Smooth muscle cell of the brain vasculature (primary cell): Measurements from ENCODE around the gene CADPS2.

ENCODE experiments used
- DNase-seq: peaks from one replicate; pipeline ENCODE4 v3.0.0-alpha.2; 2012; ENCODE audit warnings: low read depth, low spot score

Gene CADPS2

GRCh38 chr7:122311734-122312450 is 574.4 kb downstream of the CADPS2 start:
- no peak for DNase-seq

GRCh38 chr7:122311050-122311700 is 575.1 kb downstream of the CADPS2 start:
- no peak for DNase-seq

GRCh38 chr7:122310119-122311021 is 575.9 kb downstream of the CADPS2 start:
- no peak for DNase-seq

GRCh38 chr7:122309421-122309820 is 576.8 kb downstream of the CADPS2 start:
- no peak for DNase-seq

DNA sequence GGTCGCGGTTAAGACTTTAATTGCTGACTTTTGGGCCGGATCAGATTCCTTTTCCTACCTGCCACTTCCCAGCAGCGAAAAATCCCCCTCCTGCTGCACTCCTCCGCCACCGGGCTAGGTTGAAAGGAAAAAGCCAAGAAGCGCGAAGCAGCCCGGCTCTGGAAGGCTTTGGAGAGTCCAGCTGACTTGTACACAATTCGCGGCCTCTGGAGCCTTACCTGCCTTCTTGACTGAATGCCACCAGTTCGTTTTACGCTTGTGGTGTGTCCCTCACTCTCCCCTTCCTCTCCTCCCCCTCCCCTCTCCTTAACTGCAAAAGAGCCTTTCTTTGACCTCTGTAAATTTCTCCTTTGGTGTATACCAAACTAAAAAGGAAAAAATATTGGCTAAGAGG is 579.0 kb downstream of the CADPS2 start:
- no peak for DNase-seq

DNA sequence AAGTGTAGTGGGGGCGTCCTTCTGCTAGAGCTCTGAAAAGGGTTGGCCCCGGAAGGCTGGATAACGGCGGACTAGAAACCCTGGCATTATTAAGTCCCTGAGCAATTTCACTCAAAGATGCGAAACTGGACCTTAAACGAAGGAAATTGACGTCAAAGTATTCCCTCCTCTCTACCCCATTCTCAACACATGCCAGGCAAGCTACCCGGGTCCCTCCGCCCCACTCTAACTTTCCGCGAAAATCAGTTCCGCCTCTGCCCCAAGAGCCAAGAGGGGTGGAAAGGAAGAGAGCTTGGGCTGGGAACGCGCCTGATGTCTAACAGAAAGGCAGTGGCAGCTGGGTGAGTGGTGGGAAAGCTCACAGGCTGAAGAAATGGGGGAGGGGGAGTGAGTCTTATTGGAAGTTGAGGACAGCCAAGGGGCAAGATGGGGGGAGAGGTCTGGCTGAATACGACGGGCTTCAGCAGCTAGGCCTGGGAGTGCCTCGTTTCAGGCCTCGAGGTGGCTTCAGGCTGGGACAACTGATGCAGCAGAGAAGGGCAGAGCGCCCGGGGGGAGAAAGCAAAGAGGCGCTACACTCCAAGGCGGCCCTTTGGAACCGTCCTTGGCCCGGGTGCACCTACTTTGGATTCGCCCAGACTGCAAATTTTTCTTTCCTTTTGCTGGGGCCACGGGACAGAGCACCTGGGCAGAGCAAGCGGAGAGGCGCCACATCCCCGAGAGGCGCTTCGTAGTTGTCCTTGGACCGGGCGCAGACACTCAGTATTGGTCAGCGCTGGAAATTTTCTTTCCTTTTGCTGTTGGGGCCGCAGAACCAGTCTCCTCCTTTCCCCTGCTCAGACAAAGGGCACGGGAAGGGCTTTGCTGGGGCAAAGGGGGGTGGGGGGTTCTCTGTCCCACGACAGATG is 579.7 kb downstream of the CADPS2 start:
- no peak for DNase-seq

- no peak for DNase-seq
Observed at GRCh38 chr7:122305475-122306319, 580.6 kb downstream of the CADPS2 start.

GRCh38 chr7:122304996-122305421 is 581.3 kb downstream of the CADPS2 start:
- no peak for DNase-seq

GRCh38 chr7:122304319-122304975 is 581.8 kb downstream of the CADPS2 start, which contains the start of gene FEZF1:
Gene FEZF1 (minus strand): TSS chr7:122304750. CDS start chr7:122304437, 313 bp downstream.
- no peak for DNase-seq

DNA sequence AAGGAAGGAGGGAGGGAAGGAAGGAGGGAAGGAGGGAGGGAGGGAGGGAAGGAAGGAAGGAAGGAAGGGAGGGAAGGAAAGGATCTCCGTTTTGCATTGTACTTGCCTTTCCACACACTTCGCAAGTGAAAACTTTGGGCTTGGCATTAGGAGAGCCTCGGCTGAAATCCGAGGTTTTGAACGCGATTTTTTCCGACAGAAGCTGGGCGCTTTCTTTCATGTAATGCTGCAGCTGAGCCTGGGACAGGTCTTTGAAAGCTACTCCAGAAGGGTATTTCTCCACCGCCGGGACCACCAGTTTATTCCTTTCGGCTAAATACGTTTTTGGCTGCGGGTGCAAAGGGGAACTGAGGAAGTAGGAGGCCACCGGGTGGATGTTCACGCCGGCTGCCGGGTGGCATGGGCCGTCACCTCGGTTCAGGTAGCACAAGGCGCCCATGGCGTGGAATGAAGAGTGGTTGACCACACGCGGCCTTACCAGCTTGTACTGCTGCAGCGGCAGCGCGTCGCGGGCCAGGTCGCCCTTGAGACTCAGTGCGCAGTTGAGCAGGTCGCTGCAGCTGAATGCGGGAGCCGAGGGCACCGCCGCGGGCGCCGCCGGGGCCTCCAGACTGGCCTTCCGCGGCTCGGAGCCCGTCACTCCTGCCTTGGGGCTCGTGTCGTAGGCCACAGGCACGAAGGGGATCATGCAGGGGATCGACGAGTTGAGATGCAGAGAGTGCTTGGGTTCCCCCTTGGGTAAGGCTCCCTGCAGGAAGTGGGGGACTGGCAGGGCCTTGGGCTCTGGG is 582.5 kb downstream of the CADPS2 start:
- DNase-seq = no peak

GRCh38 chr7:122302761-122303530 is 583.3 kb downstream of the CADPS2 start:
- no peak for DNase-seq

DNA sequence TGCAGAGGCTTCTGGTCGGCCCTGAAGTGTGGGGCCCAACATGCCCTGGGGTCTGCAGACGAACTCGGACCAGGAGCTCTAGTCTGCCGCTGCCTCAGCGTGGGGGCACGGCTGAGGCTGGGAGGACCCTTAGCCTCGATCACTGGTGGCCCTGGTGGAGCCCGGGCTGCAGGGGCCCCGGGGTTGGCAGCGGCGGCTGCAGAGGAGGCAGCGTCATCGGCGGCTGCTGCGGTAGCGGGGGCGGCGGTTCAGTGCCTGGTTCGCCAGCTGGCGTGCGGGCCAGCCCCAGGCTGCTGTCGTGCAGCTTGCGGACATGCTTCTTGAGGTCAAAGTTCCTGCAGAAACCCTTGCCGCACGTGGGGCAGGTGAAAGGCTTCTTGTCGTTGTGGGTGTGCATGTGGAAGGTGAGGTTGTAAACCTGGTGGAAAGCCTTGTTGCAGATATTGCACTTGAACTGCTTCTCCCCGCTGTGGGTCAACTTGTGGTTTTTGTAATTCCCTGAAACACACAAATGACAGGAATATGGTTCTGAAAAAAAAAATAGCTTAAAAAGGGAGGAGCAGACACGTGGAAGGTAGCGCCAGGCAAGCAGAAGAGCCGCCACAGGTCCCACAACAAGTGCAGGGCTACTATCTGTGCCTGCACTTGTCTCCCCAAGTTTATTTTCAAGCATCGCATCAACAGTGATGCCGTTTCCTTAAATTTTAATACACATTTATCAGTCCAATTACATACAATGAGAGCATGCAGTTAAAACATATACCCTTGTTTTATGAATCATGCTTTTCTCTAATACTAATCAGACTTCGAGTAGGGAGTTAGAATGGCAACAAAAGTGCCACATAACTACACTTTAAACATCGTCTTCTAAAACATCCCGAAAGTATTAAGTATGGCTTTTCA is 584.2 kb downstream of the CADPS2 start:
- no peak for DNase-seq

DNA sequence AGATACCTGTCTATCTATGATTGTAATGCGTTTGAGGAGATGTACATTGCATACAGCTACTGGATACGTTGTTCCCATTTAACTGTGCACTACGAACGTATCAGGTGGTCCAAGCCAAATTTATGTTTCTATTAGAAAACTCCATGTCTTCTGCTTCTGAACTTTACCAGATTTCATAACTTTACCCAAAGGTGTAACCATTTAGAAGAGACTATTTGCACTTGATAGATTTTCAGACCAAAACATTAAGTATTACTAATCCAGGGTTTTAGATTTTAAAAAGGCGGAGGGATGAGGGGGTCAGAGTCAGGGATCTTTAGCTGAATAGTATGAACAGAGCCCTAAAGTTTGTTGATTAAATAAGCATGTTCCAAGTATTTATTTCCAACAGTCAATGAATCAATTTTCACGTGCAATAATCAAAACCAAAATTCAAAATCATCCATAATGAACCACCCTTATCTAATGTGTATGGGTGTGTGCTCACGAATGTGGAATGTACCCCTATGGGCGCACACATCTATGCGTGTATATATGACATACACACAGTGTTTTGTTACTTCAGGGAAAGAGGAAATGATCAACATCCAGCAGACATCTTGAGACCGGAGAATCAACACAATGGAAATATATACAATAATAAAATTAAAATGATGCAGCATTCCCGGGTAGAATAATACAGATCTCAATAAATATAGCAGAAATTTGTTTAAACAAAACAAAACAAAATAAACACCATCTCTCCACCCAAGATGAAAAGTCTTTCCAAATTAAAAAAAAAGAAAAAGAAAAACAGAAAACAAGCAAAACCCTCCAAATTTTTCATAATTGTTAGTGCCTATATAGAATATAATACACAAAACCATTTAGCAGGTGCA is 585.1 kb downstream of the CADPS2 start:
- DNase-seq = no peak

- DNase-seq = no peak
Observed at GRCh38 chr7:122300211-122300932, 585.9 kb downstream of the CADPS2 start.

- no peak for DNase-seq
Observed at GRCh38 chr7:122299624-122300210, 586.5 kb downstream of the CADPS2 start.
